BLaER1 treated with 17β-estradiol and CSF1 and Interleukin-3, amounts not matched to agents 10 nM and 100 nM (cell line): ENCODE data around the gene ZNF398.
A peak's percentile ranks its signal among the peaks of the same experiment; 100 is the strongest.

Experiments used
- H3K27ac ChIP-seq, 11 experiments: shearing (Covaris generic); formaldehyde crosslinking; 2 replicates each; pipeline ENCODE4 v1.8.1; 2022
- H3K27me3 ChIP-seq, 11 experiments: shearing (Covaris generic); formaldehyde crosslinking; 2 replicates each; pipeline ENCODE4 v1.8.1; 2022
- H3K36me3 ChIP-seq, 11 experiments: shearing (Covaris generic); formaldehyde crosslinking; 2 replicates each; pipeline ENCODE4 v1.8.1; 2022
- H3K4me1 ChIP-seq, 10 experiments: shearing (Covaris generic); formaldehyde crosslinking; 2 replicates each; pipeline ENCODE4 v1.8.1; 2022
- H3K4me2 ChIP-seq, 11 experiments: shearing (Covaris generic); formaldehyde crosslinking; 2 replicates each; pipeline ENCODE4 v1.8.1; 2022
- H3K4me3 ChIP-seq, 10 experiments: shearing (Covaris generic); formaldehyde crosslinking; 2 replicates each; pipeline ENCODE4 v1.8.1; 2022
- H3K9ac ChIP-seq, 11 experiments: shearing (Covaris generic); formaldehyde crosslinking; 2 replicates each; pipeline ENCODE4 v1.8.1; 2022
- H3K9me3 ChIP-seq, 11 experiments: shearing (Covaris generic); formaldehyde crosslinking; replicated peaks in 1 of 11; 2 replicates each; pipeline ENCODE4 v1.8.1; 2022
- H4K20me1 ChIP-seq, 11 experiments: shearing (Covaris generic); formaldehyde crosslinking; 2 replicates each; pipeline ENCODE4 v1.8.1; 2022
- Cebpa-rat ChIP-seq, 11 experiments: shearing (Covaris generic); IDR thresholded peaks; 2 replicates each; pipeline ENCODE4 v1.8.1; 2022

The ZNF398 gene

GRCh38 chr7:149196151-149196704 is 49.0 kb downstream of the ZNF398 start:
- H3K27ac ChIP-seq: peak overlapping the region; percentile 86 to 97 (median 92)

DNA sequence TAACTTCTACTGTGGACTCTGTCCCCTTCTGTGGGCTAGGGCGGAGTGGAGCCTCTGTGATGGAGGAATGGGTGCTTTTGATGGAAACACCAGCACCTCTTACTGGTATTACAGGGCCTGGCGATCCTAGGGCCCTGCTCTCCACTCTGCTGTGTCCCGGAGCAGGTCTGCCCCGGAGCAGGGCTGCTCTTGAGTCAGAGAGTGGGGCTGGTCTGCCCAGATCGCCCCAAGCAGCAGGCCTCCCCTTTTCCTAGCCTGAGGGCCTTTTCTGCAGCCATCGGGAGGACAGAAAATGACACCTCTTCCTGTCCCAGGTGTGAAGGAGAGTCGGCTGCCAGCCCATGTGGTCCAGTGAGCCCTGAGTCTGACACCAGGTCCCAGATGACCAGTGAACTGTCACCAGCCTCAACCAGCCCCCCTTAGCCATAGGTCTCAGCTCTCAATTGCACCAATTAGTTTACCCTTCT is 49.5 kb downstream of the ZNF398 start:
- Histone ChIP-seq H3K36me3 (peaks cover 38 to 49% (median 42%) of the 10 kb centered on the region in 11 experiments), H3K4me3 (peak overlapping the region; percentile 73 to 100 (median 98)), H3K27ac (peak overlapping the region; percentile 86 to 97 (median 92)), H3K27me3 (no peaks in the 10 kb centered on the region), H4K20me1 (peaks cover 33 to 61% (median 53%) of the 10 kb centered on the region in 11 experiments; a peak in 21 of 22 replicates), H3K9ac (peak overlapping the region; percentile 90 to 100 (median 97)), H3K9me3 (no peaks in the 10 kb centered on the region), H3K4me2 (peak overlapping the region; percentile 88 to 99 (median 96)), H3K4me1 (peaks cover 20 to 40% (median 30%) of the 10 kb centered on the region in 10 experiments)
- no peak for TF ChIP-seq Cebpa-rat (IDR thresholded peaks at IDR 0.05)

More at GRCh38 chr7:149196151-149196704, 49.0 kb downstream of the ZNF398 start:
- no peak for TF ChIP-seq Cebpa-rat (IDR thresholded peaks at IDR 0.05)
- Histone ChIP-seq H3K9me3 (no peaks in the 10 kb centered on the region), H3K4me2 (peak overlapping the region; percentile 88 to 99 (median 96)), H3K36me3 (peaks cover 33 to 44% (median 37%) of the 10 kb centered on the region in 11 experiments), H3K4me1 (peaks cover 20 to 43% (median 31%) of the 10 kb centered on the region in 10 experiments), H4K20me1 (peaks cover 33 to 55% (median 50%) of the 10 kb centered on the region in 11 experiments; a peak in 21 of 22 replicates), H3K9ac (peak overlapping the region; percentile 90 to 100 (median 97)), H3K4me3 (peak overlapping the region; percentile 73 to 100 (median 98)), H3K27me3 (no peaks in the 10 kb centered on the region)

GRCh38 chr7:149197675-149198074 is 50.4 kb downstream of the ZNF398 start:
- Histone ChIP-seq H3K36me3 (peaks cover 48 to 59% (median 51%) of the 10 kb centered on the region in 11 experiments), H3K9ac (peak overlapping the region in 2 of 11 experiments; percentile 90 to 97; a peak in 3 of 22 replicates), H4K20me1 (peaks cover 35 to 70% (median 59%) of the 10 kb centered on the region in 11 experiments; a peak in 21 of 22 replicates), H3K27me3 (no peaks in the 10 kb centered on the region), H3K27ac (no peak overlapping the region), H3K4me3 (no peak overlapping the region), H3K4me1 (peaks cover 20 to 44% (median 29%) of the 10 kb centered on the region in 10 experiments), H3K9me3 (no peaks in the 10 kb centered on the region), H3K4me2 (peak overlapping the region in 10 of 11 experiments; percentile 5 to 99 (median 94); a peak in 13 of 22 replicates)
- no peak for TF ChIP-seq Cebpa-rat (IDR thresholded peaks at IDR 0.05)

DNA sequence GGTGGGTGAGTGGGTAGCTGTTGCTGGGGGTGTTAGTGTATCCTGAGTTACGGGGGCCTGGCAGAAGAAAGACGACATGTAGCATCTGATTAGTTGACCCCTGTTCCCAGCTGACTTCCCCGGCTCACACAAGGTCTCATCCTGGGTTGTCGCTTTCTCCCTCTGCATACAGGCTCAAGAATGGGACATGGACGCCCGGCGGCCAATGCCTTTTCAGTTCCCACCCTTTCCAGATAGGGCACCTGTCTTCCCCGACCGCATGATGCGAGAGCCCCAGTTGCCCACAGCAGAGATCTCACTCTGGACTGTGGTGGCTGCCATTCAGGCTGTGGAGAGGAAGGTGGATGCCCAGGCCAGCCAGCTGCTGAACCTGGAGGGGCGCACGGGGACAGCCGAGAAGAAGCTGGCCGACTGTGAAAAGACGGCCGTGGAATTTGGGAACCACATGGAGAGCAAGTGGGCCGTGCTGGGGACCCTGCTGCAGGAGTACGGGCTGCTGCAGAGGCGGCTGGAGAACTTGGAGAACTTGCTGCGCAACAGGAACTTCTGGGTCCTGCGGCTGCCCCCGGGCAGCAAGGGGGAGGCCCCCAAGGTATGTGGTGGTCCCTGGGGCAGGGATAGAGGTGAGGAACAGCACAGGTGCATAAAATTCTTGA is 51.0 kb downstream of the ZNF398 start:
- Histone ChIP-seq H3K9ac (no peak overlapping the region), H3K27me3 (no peaks in the 10 kb centered on the region), H3K4me3 (no peak overlapping the region), H3K4me1 (peaks cover 20 to 46% (median 29%) of the 10 kb centered on the region in 10 experiments), H3K27ac (no peak overlapping the region), H4K20me1 (peaks cover 41 to 76% (median 65%) of the 10 kb centered on the region in 11 experiments; a peak in 21 of 22 replicates), H3K36me3 (peaks cover 54 to 65% (median 57%) of the 10 kb centered on the region in 11 experiments), H3K9me3 (no peaks in the 10 kb centered on the region), H3K4me2 (no peak overlapping the region)
- TF ChIP-seq Cebpa-rat (IDR thresholded peaks at IDR 0.05): no peak

- peak overlapping the region in 4 of 11 experiments; percentile 1 to 46 (median 18); a peak in 4 of 22 replicates for H3K9ac ChIP-seq
- no peaks in the 10 kb centered on the region for H3K9me3 ChIP-seq
- peaks cover 43 to 87% (median 76%) of the 10 kb centered on the region in 11 experiments; a peak in 21 of 22 replicates for H4K20me1 ChIP-seq
- peak overlapping the region in 5 of 11 experiments; percentile 20 to 54 (median 39); a peak in 7 of 22 replicates for H3K4me2 ChIP-seq
- H3K27me3 ChIP-seq: no peaks in the 10 kb centered on the region
- no peak overlapping the region for H3K4me3 ChIP-seq
- no peak for TF ChIP-seq Cebpa-rat (IDR thresholded peaks at IDR 0.05)
- H3K36me3 ChIP-seq: peaks cover 65 to 76% (median 69%) of the 10 kb centered on the region in 11 experiments
- no peak overlapping the region for H3K27ac ChIP-seq
- H3K4me1 ChIP-seq: peaks cover 20 to 50% (median 29%) of the 10 kb centered on the region in 10 experiments
These were observed 52.2 kb downstream of the ZNF398 start for GRCh38 chr7:149199234-149199995.

DNA sequence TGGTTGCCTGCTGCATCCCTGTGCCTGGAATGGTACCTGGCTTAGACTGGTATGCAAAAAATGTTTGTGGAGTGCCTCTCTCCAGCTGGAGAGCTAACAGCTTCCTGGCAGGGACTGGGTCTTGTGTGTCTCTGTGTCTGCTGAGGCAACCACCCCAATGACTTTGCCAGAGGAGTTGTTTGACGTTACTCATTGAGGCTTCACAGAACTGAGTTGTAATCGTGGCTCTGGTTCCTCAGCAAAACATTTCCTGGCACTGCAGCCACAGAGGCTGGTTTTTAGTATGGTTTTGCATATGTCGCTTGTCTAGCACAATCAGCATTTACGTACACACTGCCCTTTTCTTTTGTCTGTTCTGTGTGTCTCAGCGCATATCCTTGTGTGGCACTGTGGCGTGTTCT is 55.6 kb downstream of the ZNF398 start:
- Histone ChIP-seq H3K9me3 (no peaks in the 10 kb centered on the region), H4K20me1 (peaks cover 44 to 99% (median 84%) of the 10 kb centered on the region in 11 experiments; a peak in 21 of 22 replicates), H3K4me2 (peak overlapping the region in 2 of 11 experiments; percentile 1 to 7; a peak in 1 of 22 replicates), H3K27me3 (no peaks in the 10 kb centered on the region), H3K4me3 (no peak overlapping the region), H3K36me3 (peaks cover 99 to 100% (median 100%) of the 10 kb centered on the region in 11 experiments), H3K4me1 (peaks cover 0 to 32% (median 9%) of the 10 kb centered on the region in 10 experiments; a peak in 11 of 20 replicates), H3K27ac (peak overlapping the region in 2 of 11 experiments; percentile 18 to 41; a peak in 4 of 22 replicates), H3K9ac (peak overlapping the region in 1 of 11 experiments; percentile 3; a peak in 2 of 22 replicates)
- no peak for TF ChIP-seq Cebpa-rat (IDR thresholded peaks at IDR 0.05)

GRCh38 chr7:149205690-149206381 is 58.6 kb downstream of the ZNF398 start:
- H3K9ac ChIP-seq: no peak overlapping the region
- no peak overlapping the region for H3K4me3 ChIP-seq
- no peak overlapping the region for H3K27ac ChIP-seq
- no peak for TF ChIP-seq Cebpa-rat (IDR thresholded peaks at IDR 0.05)
- peaks cover 0 to 15% (median 0%) of the 10 kb centered on the region in 10 experiments; a peak in 2 of 20 replicates for H3K4me1 ChIP-seq
- H4K20me1 ChIP-seq: peaks cover 29 to 85% (median 63%) of the 10 kb centered on the region in 11 experiments; a peak in 21 of 22 replicates
- H3K4me2 ChIP-seq: no peak overlapping the region
- H3K9me3 ChIP-seq: no peaks in the 10 kb centered on the region
- H3K27me3 ChIP-seq: no peaks in the 10 kb centered on the region
- H3K36me3 ChIP-seq: peaks cover 99 to 100% (median 100%) of the 10 kb centered on the region in 11 experiments
